ENCODE results near the gene HS1BP3.

HS1BP3 gene

DNA sequence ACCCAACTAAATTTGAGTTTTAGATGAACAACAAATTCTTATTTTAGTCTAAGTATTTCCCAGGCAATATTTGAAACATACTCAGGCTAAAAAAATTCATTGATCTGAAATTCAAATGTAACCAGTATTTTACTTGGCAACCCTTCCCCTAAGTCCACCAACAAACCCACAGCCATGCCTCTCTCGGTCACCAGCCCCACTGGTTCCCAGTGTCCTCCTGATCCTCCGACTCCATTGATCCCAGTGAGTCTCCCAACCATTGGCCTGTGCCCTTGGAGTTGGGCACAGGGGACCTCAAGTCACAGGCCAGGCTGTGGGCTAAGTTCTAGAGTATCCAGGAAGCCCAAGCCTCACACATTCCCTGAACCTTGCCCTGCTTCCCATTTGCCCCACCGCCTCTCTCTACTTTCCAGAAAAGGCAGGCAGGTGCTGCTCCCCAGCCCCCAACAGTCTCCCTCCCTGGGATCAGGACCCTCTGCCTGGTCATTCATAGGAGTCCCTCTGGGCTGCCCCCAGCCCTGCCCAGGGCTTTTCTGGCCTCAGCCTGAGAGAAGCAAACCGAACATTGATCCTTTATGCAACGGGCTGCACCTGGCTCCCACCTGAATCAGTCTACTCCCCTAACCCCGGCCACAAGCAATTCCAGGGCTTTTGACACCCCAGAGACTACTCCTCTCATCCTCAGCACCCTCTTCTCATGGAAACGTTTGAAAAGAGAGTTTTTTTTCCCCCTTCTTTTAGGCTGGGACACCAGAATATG, 81.3 kb downstream of the HS1BP3 start:
- H3K4me3 ChIP-seq (ENCODE audit: severe bottlenecking) = no peak overlapping the region
- ATAC-seq (ENCODE audit: low read depth) (no peak), DNase-seq (ENCODE audit: low spot score) (peak; percentile 33)
- H3K9me3 ChIP-seq (ENCODE audit: severe bottlenecking) = no peaks in the 10 kb centered on the region
- TF ChIP-seq CTCF (IDR thresholded peaks at IDR 0.05; ENCODE audit: poor library complexity, severe bottlenecking) = no peak
- peaks cover 12% of the 10 kb centered on the region for H3K4me1 ChIP-seq (ENCODE audit: insufficient read depth, poor library complexity, severe bottlenecking)
- H3K36me3 ChIP-seq (ENCODE audit: low read depth) = no peaks in the 10 kb centered on the region
- no peaks in the 10 kb centered on the region for H3K27me3 ChIP-seq (ENCODE audit: insufficient read depth, poor library complexity, severe bottlenecking)
- H3K27ac ChIP-seq (ENCODE audit: poor library complexity, severe bottlenecking) = peak overlapping the region; percentile 40

DNA sequence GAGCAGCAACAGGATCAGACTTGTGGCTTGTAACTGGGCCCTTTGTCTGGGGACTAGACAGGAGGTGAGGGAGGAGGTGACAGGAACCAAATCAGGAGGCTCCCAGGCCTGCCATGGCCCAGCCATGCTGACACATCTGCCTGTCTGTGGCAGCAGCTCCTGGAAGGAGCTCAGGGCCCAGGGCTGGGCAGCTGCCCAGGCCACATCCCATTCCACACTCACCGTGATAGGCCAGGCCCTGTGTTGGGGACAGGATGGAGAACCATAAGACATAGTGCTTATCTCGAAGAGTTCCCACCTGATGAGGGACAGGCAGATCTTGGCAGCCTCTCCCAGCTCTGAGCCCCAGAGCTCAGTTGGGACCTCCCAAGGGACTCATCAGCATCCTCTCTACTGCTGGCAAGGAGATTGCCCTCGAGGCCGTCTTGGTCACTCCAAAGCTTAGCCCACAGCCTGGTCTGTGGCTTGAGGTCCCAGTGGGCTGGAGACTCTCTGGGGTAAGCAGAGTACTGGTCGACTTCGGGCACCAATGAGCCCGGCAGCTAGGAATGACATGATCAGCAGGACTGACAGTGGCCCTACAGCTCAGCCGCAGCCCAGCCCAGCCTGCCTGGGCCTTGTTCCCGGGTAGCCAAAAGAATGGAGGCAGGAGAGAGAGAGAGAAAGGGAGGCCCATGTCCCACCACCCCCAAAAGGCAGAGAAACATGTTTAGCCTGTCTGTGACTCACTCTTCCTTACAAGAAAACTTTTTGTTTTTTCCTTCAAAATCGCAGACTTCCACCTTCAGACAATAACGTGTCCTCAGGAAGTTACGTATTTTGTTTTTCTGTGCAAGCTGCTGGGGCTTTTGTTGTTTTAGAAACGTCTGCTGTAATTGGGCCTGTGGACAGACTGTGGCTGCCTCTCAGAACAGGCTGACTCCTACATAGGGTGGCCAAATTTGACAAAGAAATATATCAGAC, 82.1 kb downstream of the HS1BP3 start:
- no peaks in the 10 kb centered on the region for H3K9me3 ChIP-seq (ENCODE audit: severe bottlenecking)
- H3K36me3 ChIP-seq (ENCODE audit: low read depth) = no peaks in the 10 kb centered on the region
- H3K27me3 ChIP-seq (ENCODE audit: insufficient read depth, poor library complexity, severe bottlenecking) = no peaks in the 10 kb centered on the region
- peaks cover 12% of the 10 kb centered on the region for H3K4me1 ChIP-seq (ENCODE audit: insufficient read depth, poor library complexity, severe bottlenecking)
- DNase-seq (ENCODE audit: low spot score) = no peak
- peak overlapping the region; percentile 40 for H3K27ac ChIP-seq (ENCODE audit: poor library complexity, severe bottlenecking)
- TF ChIP-seq CTCF (IDR thresholded peaks at IDR 0.05; ENCODE audit: poor library complexity, severe bottlenecking) = no peak
- no peak overlapping the region for H3K4me3 ChIP-seq (ENCODE audit: severe bottlenecking)
- ATAC-seq (ENCODE audit: low read depth) = peak; percentile 16; the same call in 2 of the 3 replicates

- no peaks in the 10 kb centered on the region for H3K9me3 ChIP-seq (ENCODE audit: severe bottlenecking)
- H3K4me3 ChIP-seq (ENCODE audit: severe bottlenecking) = no peak overlapping the region
- ATAC-seq (ENCODE audit: low read depth) = no peak
- peaks cover 12% of the 10 kb centered on the region for H3K4me1 ChIP-seq (ENCODE audit: insufficient read depth, poor library complexity, severe bottlenecking)
- no peak for TF ChIP-seq CTCF (IDR thresholded peaks at IDR 0.05; ENCODE audit: poor library complexity, severe bottlenecking)
- no peak for DNase-seq (ENCODE audit: low spot score)
- H3K36me3 ChIP-seq (ENCODE audit: low read depth) = no peaks in the 10 kb centered on the region
- H3K27me3 ChIP-seq (ENCODE audit: insufficient read depth, poor library complexity, severe bottlenecking) = no peaks in the 10 kb centered on the region
- H3K27ac ChIP-seq (ENCODE audit: poor library complexity, severe bottlenecking) = peak overlapping the region; percentile 40
Observed at GRCh38 chr2:20567926-20568179, 83.0 kb downstream of the HS1BP3 start.
